Transverse colon (tissue), 4 donors: ENCODE data around the gene FDX1. TPM values are rescaled to one million over a fixed set of nuclear protein-coding genes. Genes with fewer than 3 reads are reported as not detected.
A peak's percentile ranks its signal among the peaks of the same experiment; 100 is the strongest.

Experiments used
- DNase-seq: peaks from one replicate; pipeline ENCODE4 v3.0.0-alpha.2; 2019
- H3K27ac ChIP-seq, 4 donors: fragments of 200-600 bp; sonication (generic); 2 replicates each; pipeline ENCODE4 v1.5.1; 2016 to 2018; ENCODE audit warnings: inconsistent platforms in 4 of 4
- H3K27me3 ChIP-seq: fragments of 200-600 bp; sonication (generic); 2 replicates; pipeline ENCODE4 v1.5.1; 2017; ENCODE audit warnings: inconsistent platforms
- H3K36me3 ChIP-seq, 4 donors: fragments of 200-600 bp; sonication (generic); 2 replicates each; pipeline ENCODE4 v1.5.1; 2017 to 2019; ENCODE audit warnings: inconsistent platforms in 4 of 4
- H3K4me1 ChIP-seq, 4 donors: fragments of 200-600 bp; sonication (generic); 2 replicates each; pipeline ENCODE4 v1.5.1; 2017 to 2020; ENCODE audit warnings: inconsistent platforms in 4 of 4
- H3K4me3 ChIP-seq, 4 donors: fragments of 200-600 bp; sonication (generic); 1 replicate in 1 of 4; 2 replicates in 3 of 4; pipeline versions ENCODE4 v1.5.1 to v1.6.1; 2017 to 2019; ENCODE audit warnings: inconsistent platforms in 4 of 4
- H3K9me3 ChIP-seq, 2 donors: fragments of 200-600 bp; sonication (generic); 2 replicates each; pipeline ENCODE4 v1.5.1; 2017 to 2019; ENCODE audit warnings: inconsistent platforms in 2 of 2
- EP300 ChIP-seq: sonication (generic); formaldehyde crosslinking; IDR thresholded peaks from one replicate; pipeline ENCODE4 v1.6.1; 2017; ENCODE audit warnings: antibody characterized with exemption, low read depth
- POLR2A ChIP-seq: fragments of 450-650 bp; IDR thresholded peaks from one replicate; pipeline ENCODE4 v1.6.1; 2016; ENCODE audit warnings: antibody characterized with exemption, mild to moderate bottlenecking, moderate library complexity
- POLR2AphosphoS5 ChIP-seq, 3 donors: sonication (generic); formaldehyde crosslinking; IDR thresholded peaks; one replicate each; pipeline ENCODE4 v1.6.1; 2016; ENCODE audit warnings: antibody characterized with exemption in 3 of 3
- WGBS, 2 donors: methylation state at CpG; one replicate each; pipeline ENCODE4 v1.1.5; 2018; ENCODE audit warnings: low coverage in 1 of 2; 5-methylcytosine and 5-hydroxymethylcytosine counted together
- in situ Hi-C, 4 donors: fragments of 200-750 bp; cut with MboI; loops; one replicate each; pipeline versions ENCODE4 v1.15.0 to v1.15.1; 2017; ENCODE audit warnings: low sequenced_read_pairs in 3 of 4, low pct_ligation_motif_present in 1 of 4, low pct_unique_long_range_greater_than_20kb in 1 of 4
- intact Hi-C: fragments of 100-400 bp; cut with DNase I; formaldehyde crosslinking; loops from one replicate; pipeline ENCODE4 v1.15.1; 2023; ENCODE audit warnings: low total_unique reads
- total RNA-seq, 4 donors: library from RNA; depleted of rRNA; stranded (reverse); fragments of >200 nt; gene quantifications; one replicate each; pipeline ENCODE4 v1.1.0, GENCODE V29; 2016
- TF ChIP-seq, protein P1 (sequence below), 5 experiments: fragments of 200-600 bp in 3 of 5; fragments of 450-650 bp in 2 of 5; sonication (generic) in 3 of 5; IDR thresholded peaks; 1 replicate in 2 of 5; 2 replicates in 3 of 5; pipeline ENCODE4 v1.5.1; 2016 to 2017; ENCODE audit warnings: antibody characterized with exemption in 5 of 5, inconsistent platforms in 3 of 5, mild to moderate bottlenecking in 2 of 5, moderate library complexity in 1 of 5

The FDX1 gene
- total RNA-seq, 4 donors from 2014 or later, result 25.4 to 28.9 (median 26.8) TPM

DNA sequence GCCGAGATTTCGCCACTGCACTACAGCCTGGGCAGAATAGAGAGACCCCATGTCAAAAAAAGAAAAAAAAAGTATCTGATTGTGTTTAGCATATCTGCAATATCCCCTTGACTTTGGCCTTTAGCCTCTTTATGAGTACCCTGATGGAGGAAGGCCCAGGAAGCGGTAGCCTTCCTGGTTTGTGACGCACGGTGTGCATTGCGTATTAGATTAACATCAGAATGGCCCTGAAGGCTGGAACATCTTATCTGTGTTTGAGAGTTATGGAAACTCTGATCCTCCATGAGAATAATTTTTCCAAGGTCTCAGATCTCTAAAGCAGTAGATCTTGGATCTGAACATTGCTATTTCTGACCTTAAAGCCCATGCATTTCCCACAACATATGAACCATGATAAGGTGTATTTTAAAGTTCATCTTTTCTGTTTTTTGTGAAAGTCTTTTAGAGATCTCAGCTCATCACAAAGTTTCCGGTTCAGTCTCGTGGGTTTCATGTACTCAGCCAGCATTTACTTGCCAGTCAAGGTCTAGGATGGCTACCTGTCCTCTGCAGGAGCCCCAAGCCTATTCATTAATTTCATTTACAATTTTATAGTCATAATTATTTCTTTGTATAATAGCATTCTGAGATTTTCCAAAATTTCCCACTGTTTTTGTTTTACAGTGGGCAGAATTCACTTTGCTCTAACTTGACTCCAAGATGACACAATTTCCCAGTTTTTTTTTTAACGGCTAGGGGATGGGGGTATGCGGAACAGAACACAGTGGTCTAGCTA is 605 bp upstream of the FDX1 start:
- TF ChIP-seq, protein P1, sequence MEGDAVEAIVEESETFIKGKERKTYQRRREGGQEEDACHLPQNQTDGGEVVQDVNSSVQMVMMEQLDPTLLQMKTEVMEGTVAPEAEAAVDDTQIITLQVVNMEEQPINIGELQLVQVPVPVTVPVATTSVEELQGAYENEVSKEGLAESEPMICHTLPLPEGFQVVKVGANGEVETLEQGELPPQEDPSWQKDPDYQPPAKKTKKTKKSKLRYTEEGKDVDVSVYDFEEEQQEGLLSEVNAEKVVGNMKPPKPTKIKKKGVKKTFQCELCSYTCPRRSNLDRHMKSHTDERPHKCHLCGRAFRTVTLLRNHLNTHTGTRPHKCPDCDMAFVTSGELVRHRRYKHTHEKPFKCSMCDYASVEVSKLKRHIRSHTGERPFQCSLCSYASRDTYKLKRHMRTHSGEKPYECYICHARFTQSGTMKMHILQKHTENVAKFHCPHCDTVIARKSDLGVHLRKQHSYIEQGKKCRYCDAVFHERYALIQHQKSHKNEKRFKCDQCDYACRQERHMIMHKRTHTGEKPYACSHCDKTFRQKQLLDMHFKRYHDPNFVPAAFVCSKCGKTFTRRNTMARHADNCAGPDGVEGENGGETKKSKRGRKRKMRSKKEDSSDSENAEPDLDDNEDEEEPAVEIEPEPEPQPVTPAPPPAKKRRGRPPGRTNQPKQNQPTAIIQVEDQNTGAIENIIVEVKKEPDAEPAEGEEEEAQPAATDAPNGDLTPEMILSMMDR (IDR thresholded peaks at IDR 0.05), result no peak
- no peak for TF ChIP-seq POLR2A
- no peak for TF ChIP-seq POLR2AphosphoS5 (IDR thresholded peaks at IDR 0.05)
- TF ChIP-seq EP300, result no peak
- peak overlapping the region; percentile 91 to 97 (median 94) for H3K27ac ChIP-seq
- DNase-seq, result no peak
- H3K4me1 ChIP-seq, result peaks cover 18 to 35% (median 29%) of the 10 kb centered on the region in 4 donors
- H3K36me3 ChIP-seq, result no peaks in the 10 kb centered on the region
- H3K4me3 ChIP-seq, result peak overlapping the region; percentile 65 to 96 (median 74)
- intact Hi-C loops, result no loop called here
- H3K27me3 ChIP-seq, result no peaks in the 10 kb centered on the region
- 53 to 66% methylated on average over 8 to 10 of the region's 10 CpGs for WGBS, 2 donors
- in situ Hi-C loops, result loop anchor here in 1 of 4 donors (25.0 kb wide), 1 partner anchor 808 kb away; the partner anchor contains the start of gene POU2AF2
- no peaks in the 10 kb centered on the region for H3K9me3 ChIP-seq

DNA sequence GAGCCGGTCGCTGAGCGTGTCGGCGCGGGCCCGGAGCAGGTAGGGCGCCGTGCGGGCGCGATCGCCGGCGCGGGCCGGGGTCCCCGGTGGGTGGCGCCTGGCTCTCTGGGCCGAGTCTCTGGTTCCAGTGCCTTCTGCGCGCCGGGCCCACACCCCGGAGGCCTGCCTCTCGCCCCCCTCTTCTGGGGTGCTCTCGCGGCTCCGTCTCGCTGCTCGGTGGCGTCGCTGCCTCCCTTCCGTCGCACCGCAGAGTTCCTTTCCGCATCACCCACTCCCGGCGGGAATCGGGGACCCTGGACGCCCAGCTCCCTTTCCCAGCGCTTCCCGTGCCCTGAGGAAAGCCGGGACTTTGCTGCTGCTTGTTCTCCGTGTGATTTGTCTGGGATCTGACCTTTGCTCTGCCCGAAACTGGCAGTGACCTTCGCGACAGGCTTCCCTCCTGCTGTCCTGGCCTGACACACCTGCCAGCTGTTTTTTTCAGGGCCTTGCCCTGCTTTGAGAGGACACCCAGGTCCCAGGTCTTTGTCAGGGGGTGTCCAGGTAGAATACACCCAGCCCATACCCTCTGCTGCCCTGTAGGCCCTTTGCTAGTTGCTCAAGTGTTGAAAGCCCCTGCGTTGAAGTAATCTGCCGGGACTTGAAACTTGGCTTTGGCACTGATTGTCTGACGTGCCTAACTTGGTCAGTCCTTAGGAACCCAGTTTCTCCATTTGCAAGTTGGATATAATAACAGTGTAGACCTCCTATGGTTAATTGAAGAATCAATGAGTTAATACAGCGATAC is 711 bp downstream of the FDX1 start:
- peak overlapping the region; percentile 65 to 96 (median 74) for H3K4me3 ChIP-seq
- 0% methylated on average over 1 to 34 of the region's 51 CpGs for WGBS, 2 donors
- no peaks in the 10 kb centered on the region for H3K27me3 ChIP-seq
- peak overlapping the region; percentile 91 to 97 (median 94) for H3K27ac ChIP-seq
- H3K9me3 ChIP-seq, result no peaks in the 10 kb centered on the region
- H3K36me3 ChIP-seq, result no peaks in the 10 kb centered on the region
- H3K4me1 ChIP-seq, result peaks cover 18 to 39% (median 29%) of the 10 kb centered on the region in 4 donors
- in situ Hi-C loops, result loop anchor here in 2 of 4 donors (10.0 to 25.0 kb wide), 2 partner anchors 226 to 807 kb away; partner anchors contain the start of gene POU2AF2 (in 1 of the 2)
- DNase-seq, result peak; percentile 61
- intact Hi-C loops, result no loop called here
- TF ChIP-seq POLR2A, result peak; percentile 32
- TF ChIP-seq EP300, result no peak
- TF ChIP-seq, protein P1 (IDR thresholded peaks at IDR 0.05), result peak in 1 of 5 experiments; percentile 4
- peak in 2 of 3 donors; percentile 53 to 76 for TF ChIP-seq POLR2AphosphoS5 (IDR thresholded peaks at IDR 0.05)

DNA sequence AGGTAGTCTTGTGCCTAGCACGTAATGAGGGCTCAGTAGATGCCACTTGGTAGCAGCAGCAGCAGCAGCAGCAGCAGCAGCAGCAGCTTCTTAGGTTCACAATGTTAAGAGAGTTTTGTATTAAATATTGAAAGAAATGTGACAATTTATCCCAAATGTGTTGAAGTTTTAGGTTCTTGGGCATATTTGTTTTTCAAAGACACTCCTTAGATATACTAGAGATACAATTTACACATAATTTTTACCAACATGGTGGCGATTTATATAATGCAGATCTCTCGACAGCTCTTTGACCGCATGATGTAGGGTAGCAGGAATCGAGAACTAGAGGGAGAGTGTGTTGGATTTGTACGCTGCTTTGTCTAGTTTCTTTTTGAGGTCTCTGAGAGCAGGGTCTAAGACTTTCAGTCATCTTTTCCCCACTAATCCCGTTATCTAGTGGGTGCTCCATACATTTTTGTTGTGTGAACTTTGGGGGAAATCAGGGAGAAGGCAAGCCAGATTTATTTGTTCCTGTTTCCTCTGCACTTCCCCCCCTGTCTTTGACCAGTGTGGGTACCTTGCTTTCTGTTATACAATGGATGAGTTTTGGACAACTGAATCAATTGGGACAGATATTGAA is 1.4 kb downstream of the FDX1 start:
- intact Hi-C loops (no loop called here), in situ Hi-C loops (loop anchor here in 2 of 4 donors (10.0 to 25.0 kb wide), 2 partner anchors 226 to 806 kb away; partner anchors contain the start of gene POU2AF2 (in 1 of the 2))
- H3K4me1 ChIP-seq, result peaks cover 18 to 44% (median 29%) of the 10 kb centered on the region in 4 donors
- H3K27ac ChIP-seq, result peak overlapping the region; percentile 91 to 97 (median 94)
- H3K36me3 ChIP-seq, result no peaks in the 10 kb centered on the region
- TF ChIP-seq EP300, result no peak
- TF ChIP-seq, protein P1 (IDR thresholded peaks at IDR 0.05), result peak in 1 of 5 experiments; percentile 9
- DNase-seq, result no peak
- H3K27me3 ChIP-seq, result no peaks in the 10 kb centered on the region
- H3K4me3 ChIP-seq, result peak overlapping the region; percentile 65 to 96 (median 74)
- H3K9me3 ChIP-seq, result no peaks in the 10 kb centered on the region
- WGBS, 2 donors, result 11 to 16% methylated on average over 6 to 7 of the region's 7 CpGs
